Iris pigment epithelial cell (primary cell): Measurements from ENCODE around the gene TMPRSS11D.

Experiments
- DNase-seq: peaks from one replicate; pipeline ENCODE4 v3.0.0-alpha.2; 2011; ENCODE audit warnings: low read depth

The TMPRSS11D gene

DNA sequence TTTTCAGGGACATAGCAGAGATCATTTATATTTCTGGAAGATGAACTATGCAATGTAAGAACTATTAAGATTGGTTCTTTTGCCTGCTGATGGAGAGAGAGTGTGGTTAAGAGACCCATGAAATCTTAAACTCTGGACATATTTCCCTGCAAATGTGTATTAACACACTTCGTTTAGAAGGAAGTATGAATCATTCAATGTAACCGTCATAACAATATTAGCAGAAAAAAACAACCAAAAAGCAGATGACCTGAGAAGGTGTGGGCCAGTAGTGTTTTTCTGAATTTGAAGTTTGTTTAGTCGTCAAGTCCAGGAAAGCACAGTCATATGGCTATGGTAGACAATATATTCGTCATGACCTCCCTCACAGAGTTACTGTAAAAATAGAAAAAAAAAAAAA is 2.5 kb upstream of the TMPRSS11D start:
- peak; percentile 71 for DNase-seq

DNA sequence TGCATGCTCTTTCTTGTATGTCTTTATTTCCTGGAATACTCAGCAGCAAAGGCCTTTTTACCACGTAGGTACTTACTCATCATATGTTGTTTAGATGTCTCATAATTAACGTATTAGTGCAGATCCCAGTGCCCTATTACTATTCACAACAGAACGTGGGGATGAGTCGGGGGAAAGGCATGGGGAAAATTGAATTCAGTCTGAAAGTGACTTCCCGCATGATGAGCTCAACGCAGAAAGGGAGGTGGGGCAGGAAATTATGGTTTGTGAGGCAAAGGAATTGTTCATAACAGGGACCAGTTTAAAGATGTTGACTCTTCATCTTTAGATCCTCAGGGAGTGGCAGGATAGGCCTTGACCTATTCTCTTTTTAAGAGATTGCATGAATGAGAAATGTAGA is 2.0 kb upstream of the TMPRSS11D start:
- DNase-seq, result peak; percentile 97

DNA sequence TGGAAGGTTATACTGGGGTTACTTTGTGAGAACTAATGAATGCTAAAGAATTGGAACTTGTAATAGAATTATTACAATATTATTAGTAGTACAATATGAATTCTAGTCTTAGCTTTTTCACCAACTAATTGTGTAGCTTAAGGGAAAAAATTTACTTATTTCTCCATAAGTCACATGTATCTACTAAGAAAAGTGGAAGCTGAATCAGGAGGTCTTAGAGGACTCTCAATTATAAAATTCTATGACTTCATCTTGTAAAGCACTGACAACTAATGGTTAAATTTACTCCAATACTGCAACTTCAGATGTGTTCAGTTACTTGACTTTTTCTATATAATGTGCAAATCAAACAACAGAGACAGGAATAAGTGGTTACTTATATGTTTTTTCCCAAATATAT is 899 bp upstream of the TMPRSS11D start:
- no peak for DNase-seq

DNA sequence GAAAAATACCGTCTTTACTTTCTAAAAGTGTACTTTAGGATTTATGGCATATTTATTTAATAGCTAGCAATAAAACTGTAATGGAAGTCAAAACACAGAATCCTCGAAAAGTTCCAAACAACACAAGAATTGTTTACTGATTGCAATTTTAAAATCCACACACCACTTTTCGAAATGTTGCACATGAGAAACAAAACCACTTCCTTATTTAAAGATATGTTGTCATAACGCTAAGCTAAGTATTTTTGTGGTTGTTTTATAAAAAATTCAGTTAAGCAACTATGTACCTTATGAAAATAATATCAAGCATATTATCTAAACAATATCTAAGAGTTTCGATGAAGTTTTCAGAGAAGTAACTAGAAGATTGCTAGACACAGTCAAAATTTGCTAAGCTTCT is 344 bp downstream of the TMPRSS11D start:
- peak; percentile 17 for DNase-seq

DNA sequence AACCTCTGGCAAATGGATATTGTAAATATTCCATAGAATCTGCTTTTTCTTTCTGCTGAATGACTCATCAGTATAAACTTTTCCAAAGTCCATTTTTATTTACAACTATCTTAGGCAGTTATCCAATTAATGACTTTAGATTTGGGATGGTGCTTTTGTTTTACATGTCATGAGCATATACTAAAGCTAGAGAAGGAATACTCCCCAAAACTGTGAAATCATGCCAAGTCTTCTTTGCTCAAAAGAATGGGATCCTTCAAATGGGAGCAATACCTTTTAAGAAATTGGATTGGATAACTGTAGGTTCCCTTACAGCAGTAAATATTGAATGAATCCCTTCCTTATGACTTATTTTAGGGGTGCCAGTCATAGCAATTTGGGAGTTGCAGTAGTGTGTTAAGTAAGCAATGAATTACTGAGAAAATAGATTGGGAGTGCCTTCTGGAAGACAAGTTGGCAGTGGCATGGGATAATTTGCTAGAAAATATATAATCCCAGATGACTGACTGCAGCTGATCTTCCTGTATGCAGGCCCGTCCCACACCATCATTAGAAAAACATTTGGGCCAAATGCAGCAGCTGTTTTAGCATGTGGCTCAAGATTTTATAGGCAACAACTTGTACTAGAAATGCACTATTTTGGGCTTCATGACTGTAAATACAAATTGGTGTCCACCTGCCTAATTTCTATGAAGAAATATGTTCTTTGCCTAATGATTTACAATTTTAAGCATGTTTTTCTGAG is 2.8 kb downstream of the TMPRSS11D start:
- DNase-seq, result no peak

DNA sequence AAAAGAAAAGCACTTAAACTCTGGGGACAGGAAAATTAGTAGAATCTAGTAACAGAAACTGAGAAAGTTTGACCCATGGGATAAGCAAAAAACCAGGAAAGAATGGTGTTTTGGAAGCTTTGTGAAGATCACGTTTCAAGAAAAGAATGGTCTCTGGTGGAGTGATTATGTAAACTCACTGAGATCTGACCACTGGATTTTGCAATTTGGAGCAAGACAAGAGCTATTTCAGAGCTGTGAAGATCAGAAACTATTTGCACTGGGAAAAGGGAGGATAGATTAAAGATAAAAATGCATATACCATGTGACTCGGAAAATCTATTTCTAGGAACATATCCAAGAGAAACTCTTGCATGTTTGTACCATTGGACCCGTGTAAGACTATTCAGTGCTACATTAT is 4.3 kb downstream of the TMPRSS11D start:
- peak; percentile 39 for DNase-seq

DNA sequence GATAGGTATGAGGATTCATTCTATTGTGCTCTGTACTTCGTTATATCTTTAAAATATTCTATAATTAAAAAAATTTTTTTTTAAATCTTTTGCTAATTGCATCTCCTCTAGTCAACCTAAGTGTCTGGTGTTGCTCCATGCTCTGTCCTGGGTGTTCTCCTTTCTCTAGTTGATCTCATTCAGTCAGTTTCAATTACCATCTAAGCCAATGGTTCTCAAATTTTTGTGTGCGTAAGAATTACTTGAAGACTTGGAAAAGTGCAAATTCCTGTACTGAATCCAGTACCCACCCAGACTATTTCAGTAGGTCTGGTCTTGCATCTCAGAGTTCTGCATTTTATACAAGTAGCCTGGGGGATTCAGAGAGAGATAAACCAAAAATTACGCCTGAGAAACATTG is 6.7 kb downstream of the TMPRSS11D start:
- no peak for DNase-seq

DNA sequence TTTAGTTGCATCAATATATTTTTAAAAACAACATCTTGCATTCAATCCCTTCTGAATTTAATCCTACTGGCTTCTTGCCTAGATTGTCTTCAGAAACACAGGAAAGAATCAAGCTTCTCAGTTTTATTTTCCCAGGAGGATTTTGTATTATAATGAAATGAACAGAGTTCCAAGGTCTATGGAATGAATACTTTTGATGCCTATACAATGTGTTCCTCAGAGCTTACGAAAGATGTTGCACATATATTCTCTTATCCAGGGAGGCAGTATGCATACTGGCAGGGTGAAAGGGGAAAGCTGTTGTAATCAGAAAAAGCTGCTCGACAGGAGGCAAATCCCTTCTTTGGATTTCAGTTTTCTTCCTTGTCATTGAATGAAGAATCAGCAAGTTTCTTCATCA is 8.8 kb downstream of the TMPRSS11D start:
- peak; percentile 34 for DNase-seq

DNA sequence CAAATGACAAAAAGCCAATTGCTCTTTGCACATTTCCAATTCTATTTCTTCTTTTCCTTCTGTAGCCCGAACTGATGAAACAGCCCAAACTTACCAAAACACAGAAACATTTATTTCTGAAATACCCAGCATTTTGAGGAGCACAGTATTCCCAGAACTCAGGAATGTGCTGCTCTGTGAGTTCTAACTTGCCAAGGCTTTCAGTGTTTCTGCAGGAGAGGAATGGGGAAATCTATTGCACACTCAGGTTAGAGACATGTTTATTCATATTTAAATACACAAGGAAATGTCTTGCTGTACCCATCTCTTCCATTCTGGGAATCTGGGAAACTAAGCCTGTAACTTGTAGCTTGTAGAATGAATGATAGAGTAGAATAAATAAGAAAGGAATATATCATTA is 10.7 kb downstream of the TMPRSS11D start:
- DNase-seq, result no peak

DNA sequence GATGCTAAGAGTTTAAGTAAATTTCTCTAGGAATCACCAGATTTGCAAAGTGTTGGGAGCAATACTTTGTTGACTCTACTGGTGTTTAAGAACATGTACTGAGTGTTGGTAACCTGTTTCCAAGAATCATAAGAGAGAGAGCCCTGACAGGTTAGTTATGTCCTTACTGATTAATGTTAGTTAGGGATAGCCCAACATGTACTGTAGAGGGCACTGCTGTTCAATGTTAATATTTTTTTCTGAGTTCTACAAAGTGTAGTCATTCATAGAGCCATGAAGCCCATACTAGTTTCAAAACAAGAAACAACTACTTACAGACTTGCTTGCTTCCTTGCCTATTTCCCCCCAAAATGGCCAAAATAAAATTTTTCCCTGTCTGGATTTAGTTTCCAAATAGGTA is 11.9 kb downstream of the TMPRSS11D start:
- peak; percentile 62 for DNase-seq

DNA sequence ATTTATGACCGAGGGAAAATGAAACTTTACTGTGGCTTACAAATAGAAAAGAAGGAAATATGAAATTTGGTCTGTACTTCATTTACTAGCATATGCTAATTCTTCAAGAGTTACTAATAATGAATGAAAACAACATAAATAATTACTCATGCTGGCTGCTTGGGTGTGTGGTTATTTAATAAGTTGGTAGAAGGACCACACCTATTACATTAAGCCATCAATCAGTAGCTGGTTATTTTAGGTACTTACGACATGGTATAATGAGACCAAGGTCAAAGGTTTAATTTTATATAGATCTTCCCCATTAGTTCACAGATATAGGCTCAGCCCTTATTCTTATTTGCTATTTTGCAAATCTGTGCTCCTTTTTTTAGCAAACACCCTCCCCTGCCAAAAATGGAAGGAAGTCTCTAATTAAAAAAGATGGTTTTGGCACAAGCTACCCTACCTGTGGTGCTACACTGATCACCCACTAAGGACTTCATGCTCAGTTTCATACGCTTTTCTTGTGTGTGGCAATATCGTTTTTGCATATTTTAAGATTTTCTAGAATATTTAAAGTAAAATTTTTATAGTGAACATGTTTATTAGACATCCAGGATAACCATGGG is 14.1 kb downstream of the TMPRSS11D start:
- no peak for DNase-seq

DNA sequence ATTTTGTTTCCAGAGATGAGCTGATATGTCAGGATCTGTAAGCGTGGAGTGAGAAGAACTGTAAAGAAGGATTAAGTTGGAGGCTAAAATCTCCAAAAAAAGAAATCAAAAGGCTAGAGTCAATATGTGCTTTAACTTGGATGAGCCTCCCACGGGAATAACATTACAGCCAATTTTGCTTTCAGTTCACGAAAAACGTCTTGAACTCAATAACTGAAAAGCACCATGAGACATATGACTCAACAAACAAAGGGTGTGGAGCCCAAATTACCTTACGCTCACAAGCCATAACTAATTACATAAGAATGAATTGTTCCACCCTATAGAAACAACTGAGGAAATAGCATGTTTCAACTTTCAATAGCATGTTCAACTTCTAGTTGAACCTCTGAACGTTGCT is 22.3 kb downstream of the TMPRSS11D start:
- no peak for DNase-seq

DNA sequence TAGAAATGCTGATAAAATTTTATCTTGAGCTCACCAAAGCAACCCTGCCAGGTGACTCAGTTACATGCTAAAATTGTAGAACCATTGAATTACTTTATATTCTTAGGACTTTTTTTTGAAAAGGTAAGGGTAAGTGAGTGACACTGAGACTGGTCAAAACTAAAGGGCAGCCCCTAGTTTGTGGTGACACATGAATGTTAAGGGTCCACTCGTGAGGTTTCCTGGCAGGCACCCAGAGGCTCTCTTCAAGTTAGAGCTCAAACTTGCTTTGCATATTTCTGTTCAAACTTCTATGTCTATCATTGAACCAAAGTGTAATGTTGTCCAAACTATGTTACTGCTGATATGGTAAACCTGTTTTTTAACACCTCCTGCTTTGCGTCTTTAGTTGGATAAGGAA is 30.5 kb downstream of the TMPRSS11D start:
- no peak for DNase-seq

DNA sequence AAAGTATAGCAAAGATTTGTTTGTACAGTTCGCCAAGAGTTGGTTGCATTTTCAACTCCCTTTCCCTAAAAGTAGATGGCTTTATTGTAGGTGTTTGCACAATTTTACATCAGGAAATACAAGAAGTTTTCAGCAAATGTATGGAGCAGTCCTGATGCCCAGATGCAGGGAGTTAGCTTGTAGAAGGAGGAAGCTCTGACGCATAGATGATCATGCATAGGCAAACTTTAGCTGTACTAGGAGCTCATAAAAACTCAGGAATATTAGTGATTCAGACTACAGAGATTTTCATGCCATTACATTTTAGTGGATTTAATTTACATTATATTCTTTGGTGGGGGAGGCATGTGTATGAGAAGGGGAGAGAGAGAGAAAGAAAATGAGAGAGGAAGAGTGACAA is 62.9 kb downstream of the TMPRSS11D start:
- DNase-seq, result no peak

DNA sequence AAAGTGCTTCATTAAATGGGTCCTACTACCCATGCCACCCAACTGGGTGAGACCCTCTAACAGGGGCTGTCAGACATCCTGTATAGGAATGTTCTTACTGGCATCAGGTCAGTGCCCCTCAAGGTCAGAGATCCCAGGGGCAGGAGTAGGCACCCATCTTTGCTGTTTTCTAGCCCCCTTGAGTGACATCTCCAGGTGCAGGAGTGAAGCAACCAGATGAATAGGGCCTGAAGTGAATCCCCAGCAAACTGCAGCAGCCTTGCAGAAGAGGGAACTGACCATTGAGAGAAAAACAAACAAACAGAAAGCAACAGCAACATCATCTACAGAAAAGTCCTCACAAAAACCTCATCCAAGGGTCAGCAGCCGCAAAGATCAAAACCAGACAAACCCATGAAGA is 73.8 kb downstream of the TMPRSS11D start:
- no peak for DNase-seq

DNA sequence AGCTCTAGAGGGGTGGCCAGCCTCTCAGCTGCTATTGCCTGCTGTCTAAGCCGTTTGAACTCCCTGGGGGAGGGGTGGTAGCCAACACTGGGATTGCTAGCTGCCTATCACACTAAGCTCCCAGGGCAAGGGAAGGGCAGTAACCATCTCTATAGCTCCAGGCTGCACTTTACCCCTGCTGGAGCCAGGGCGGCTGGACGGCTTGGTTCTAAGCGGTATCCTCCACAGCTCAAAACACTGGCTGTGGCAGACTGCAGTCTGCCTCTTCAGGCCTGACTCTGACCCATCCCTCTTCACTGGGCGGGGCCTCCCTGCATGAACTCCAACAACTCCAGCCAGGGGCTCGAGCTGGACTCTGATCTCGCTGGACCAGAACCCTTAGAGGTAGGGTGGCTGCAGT is 74.3 kb downstream of the TMPRSS11D start:
- DNase-seq, result no peak

DNA sequence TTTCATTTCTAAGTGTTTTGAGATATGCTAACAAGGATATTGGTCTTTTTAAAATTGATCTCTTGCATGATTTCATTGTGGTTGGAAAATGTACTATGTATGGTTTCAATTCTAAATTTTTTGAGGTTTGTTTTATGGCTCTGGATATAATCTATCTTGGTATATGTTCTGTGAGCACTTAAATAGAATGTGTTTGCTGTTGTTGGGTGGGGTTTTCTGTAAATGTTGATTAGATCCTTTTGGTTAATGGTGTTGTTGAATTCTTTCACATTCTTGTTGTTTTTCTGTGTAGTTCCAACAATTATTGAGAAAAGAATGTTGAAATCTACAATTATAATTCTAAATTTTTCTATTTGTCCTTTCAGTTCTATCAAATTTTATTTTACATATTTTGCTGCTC is 87.0 kb downstream of the TMPRSS11D start:
- no peak for DNase-seq

DNA sequence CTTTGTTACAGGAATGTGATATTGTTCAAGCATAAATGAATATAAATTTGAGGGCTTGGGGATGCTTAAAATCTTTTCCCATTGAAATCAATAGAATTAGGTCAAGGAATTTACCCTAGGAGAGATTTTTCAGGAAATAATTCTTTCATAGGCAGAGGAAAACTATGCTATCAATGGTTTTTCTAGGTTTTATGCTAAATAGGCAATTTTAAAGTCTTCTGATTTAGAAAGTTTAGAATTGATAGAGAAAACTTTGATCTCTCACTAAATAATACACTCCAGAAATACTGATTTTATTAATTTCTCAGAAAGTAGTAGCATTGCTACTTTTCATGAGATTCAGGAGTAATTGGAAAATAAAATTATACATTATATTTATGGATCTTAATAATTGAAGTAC is 93.1 kb downstream of the TMPRSS11D start:
- DNase-seq, result no peak

DNA sequence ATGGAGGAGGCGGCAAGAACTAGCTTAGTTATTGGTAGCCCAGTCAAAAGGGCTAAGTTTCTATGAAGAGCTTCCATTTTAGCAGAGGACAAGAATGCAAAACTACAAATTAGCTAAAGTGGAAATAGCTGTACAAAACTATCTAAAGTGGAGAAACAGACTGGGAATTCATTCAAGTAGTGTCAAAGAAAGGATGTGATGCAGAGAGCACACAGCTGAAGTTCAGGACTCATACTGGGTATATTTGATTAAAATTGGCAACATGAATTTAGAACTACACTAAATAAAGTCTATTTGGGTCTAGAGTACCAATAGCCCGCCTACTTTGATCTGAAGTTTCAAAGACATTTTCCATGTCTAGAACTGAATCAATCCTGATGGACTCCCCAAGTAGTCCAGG is 96.5 kb downstream of the TMPRSS11D start:
- no peak for DNase-seq

DNA sequence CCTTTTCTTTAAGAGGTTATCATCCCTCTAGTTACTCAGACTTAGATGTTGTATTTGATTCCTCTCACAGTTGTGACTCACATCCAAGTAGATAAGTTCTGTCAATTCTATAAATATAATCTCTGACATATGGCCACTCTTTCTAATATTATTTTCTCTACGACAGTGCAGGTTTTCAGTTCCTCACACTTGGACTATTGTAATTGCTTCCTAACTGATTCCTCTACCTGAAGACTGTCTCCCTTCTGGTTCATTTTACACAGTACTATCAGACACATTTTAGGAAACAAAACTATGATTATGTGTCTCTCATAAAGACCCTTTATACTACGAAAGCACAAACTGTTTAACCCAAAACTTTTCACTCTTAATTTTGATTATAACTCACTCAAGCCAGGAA is 98.3 kb downstream of the TMPRSS11D start:
- DNase-seq, result no peak

DNA sequence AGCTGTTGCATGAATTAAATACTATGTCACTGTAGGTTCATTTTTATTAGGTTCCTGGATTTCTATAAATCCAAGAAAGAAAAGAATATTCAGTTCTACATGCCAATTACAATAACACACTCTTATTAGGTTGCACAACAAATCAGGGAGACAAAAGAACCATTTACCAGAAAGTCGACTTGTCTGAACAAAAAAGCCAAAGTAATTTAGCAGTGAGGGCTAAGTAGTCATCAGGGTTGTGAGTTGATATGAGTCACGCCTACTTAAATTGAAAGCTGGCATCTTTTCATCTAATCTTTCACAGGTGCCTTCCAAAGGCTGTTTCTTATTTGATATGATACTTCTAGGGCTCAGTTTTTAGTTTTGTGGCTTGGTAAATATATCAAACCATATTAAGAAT is 104.2 kb downstream of the TMPRSS11D start:
- DNase-seq, result no peak

DNA sequence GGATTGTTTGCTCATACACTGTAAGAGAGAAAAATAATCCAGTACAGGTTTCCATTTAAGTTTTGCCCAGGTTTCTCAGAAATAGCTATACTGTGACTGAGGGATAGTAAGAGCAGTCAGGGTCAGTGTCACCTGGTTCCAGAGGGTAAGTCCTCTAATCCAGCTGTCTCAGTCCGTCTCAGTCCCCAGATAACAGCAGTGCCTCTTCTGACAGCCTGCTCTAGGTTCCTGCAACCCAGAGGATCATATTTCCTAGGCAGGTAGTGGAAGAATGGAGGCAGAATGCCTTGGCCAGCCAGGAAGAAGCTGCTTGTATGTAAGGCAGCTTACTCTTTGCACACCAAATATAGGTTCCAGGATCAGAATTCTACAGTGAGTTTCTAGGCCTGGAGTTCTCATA is 107.1 kb downstream of the TMPRSS11D start:
- no peak for DNase-seq
